HEK293 (cell line): Measurements from ENCODE around the gene CCDC50.

Experiments
- CTCF ChIA-PET: fragments of 350-600 bp; formaldehyde crosslinking; extraction: SDS; loops from one replicate; lab custom pipeline; 2021; ENCODE audit warnings: antibody characterized with exemption; lab: Yijun Ruan, JAX
- POLR2A ChIA-PET: fragments of 300-600 bp; formaldehyde crosslinking; extraction: SDS; loops from one replicate; lab custom pipeline; 2020; ENCODE audit warnings: antibody characterized with exemption, inconsistent platforms; lab: Yijun Ruan, JAX
- H3K27ac ChIP-seq: fragments of 200-500 bp; sonication (Bioruptor generic); 2 replicates; pipeline ENCODE4 v1.5.1; 2014; ENCODE audit warnings: low read depth, low read length, control low read depth, inconsistent platforms; ENCODE audit errors: extremely low read depth
- H3K36me3 ChIP-seq, 2 experiments: fragments of 200-500 bp in 1 of 2; sonication (Bioruptor generic) in 1 of 2; 1 replicate in 1 of 2; 2 replicates in 1 of 2; pipeline ENCODE4 v1.5.1; 2014 to 2017; ENCODE audit warnings: inconsistent platforms in 2 of 2, low read length in 2 of 2; ENCODE audit not compliant: control insufficient read depth in 2 of 2, insufficient read depth in 1 of 2
- H3K4me1 ChIP-seq: fragments of 200-500 bp; sonication (Bioruptor generic); 2 replicates; pipeline ENCODE4 v1.5.1; 2014; ENCODE audit warnings: mild to moderate bottlenecking, low read length, inconsistent platforms; ENCODE audit not compliant: control insufficient read depth, insufficient read depth
- H3K4me3 ChIP-seq: 2 replicates; pipeline ENCODE4 v1.5.1; 2011; ENCODE audit warnings: low read depth, mild to moderate bottlenecking, control low read depth, low read length, moderate library complexity
- H3K9me3 ChIP-seq: fragments of 200-500 bp; sonication (Bioruptor generic); 2 replicates; pipeline ENCODE4 v1.5.1; 2014; ENCODE audit warnings: low read depth, low read length, inconsistent platforms; ENCODE audit not compliant: control insufficient read depth, insufficient read depth
- EGR2 ChIP-seq: fragments of 450-650 bp; formaldehyde crosslinking; IDR thresholded peaks from 2 replicates; pipeline ENCODE4 v1.5.1; 2016; ENCODE audit warnings: low read depth, missing biosample characterization, missing genetic modification characterization
- GLIS2 ChIP-seq: fragments of 450-650 bp; formaldehyde crosslinking; IDR thresholded peaks from 2 replicates; pipeline ENCODE4 v1.5.1; 2016; ENCODE audit warnings: missing biosample characterization, missing genetic modification characterization
- HIC1 ChIP-seq: fragments of 450-650 bp; formaldehyde crosslinking; IDR thresholded peaks from 2 replicates; pipeline ENCODE4 v1.5.1; 2016; ENCODE audit warnings: missing biosample characterization, missing genetic modification characterization
- INSM2 ChIP-seq: fragments of 450-650 bp; formaldehyde crosslinking; IDR thresholded peaks from 2 replicates; pipeline ENCODE4 v1.5.1; 2016; ENCODE audit warnings: missing biosample characterization, missing genetic modification characterization
- OSR2 ChIP-seq: fragments of 450-650 bp; formaldehyde crosslinking; IDR thresholded peaks from 2 replicates; pipeline ENCODE4 v1.5.1; 2016; ENCODE audit warnings: missing biosample characterization, missing genetic modification characterization
- TCF7L2 ChIP-seq: IDR thresholded peaks from 2 replicates; pipeline ENCODE4 v1.6.1; 2011; ENCODE audit warnings: low read depth, mild to moderate bottlenecking, inconsistent platforms, low read length, moderate library complexity, borderline replicate concordance
- TRIM28 ChIP-seq: IDR thresholded peaks from 2 replicates; pipeline ENCODE4 v1.6.1; 2011; ENCODE audit warnings: low read length, control low read depth, borderline replicate concordance
- YY1 ChIP-seq: fragments of 450-650 bp; formaldehyde crosslinking; IDR thresholded peaks from 2 replicates; pipeline ENCODE4 v1.5.1; 2018; ENCODE audit warnings: missing biosample characterization, missing genetic modification characterization
- ZBTB11 ChIP-seq: fragments of 450-650 bp; formaldehyde crosslinking; conservative IDR thresholded peaks from 2 replicates; pipeline ENCODE4 v1.5.1; 2016; ENCODE audit warnings: low read depth, missing biosample characterization, missing genetic modification characterization
- ZBTB49 ChIP-seq: fragments of 450-650 bp; formaldehyde crosslinking; IDR thresholded peaks from 2 replicates; pipeline ENCODE4 v1.5.1; 2016; ENCODE audit warnings: missing biosample characterization, missing genetic modification characterization, low read depth
- ZNF121 ChIP-seq: fragments of 450-650 bp; formaldehyde crosslinking; IDR thresholded peaks from 2 replicates; pipeline ENCODE4 v1.5.1; 2016; ENCODE audit warnings: missing biosample characterization, missing genetic modification characterization
- ZNF133 ChIP-seq: fragments of 450-650 bp; formaldehyde crosslinking; IDR thresholded peaks from 2 replicates; pipeline ENCODE4 v1.5.1; 2016; ENCODE audit warnings: missing biosample characterization, missing genetic modification characterization
- ZNF211 ChIP-seq: fragments of 450-650 bp; formaldehyde crosslinking; IDR thresholded peaks from 2 replicates; pipeline ENCODE4 v1.5.1; 2016; ENCODE audit warnings: low read depth, missing biosample characterization, missing genetic modification characterization
- ZNF239 ChIP-seq: fragments of 450-650 bp; formaldehyde crosslinking; IDR thresholded peaks from 2 replicates; pipeline ENCODE4 v1.5.1; 2016; ENCODE audit warnings: missing biosample characterization, missing genetic modification characterization
- ZNF280C ChIP-seq: fragments of 450-650 bp; formaldehyde crosslinking; IDR thresholded peaks from 2 replicates; pipeline ENCODE4 v1.5.1; 2016; ENCODE audit warnings: missing biosample characterization, missing genetic modification characterization
- ZNF510 ChIP-seq: fragments of 450-650 bp; formaldehyde crosslinking; IDR thresholded peaks from 2 replicates; pipeline ENCODE4 v1.5.1; 2018; ENCODE audit warnings: mild to moderate bottlenecking, missing genetic modification characterization, missing biosample characterization; ENCODE audit not compliant: insufficient replicate concordance
- ZNF521 ChIP-seq: fragments of 450-650 bp; formaldehyde crosslinking; IDR thresholded peaks from 2 replicates; pipeline ENCODE4 v1.5.1; 2017; ENCODE audit warnings: missing biosample characterization, mild to moderate bottlenecking, missing genetic modification characterization
- ZNF548 ChIP-seq: fragments of 450-650 bp; formaldehyde crosslinking; IDR thresholded peaks from 2 replicates; pipeline ENCODE4 v1.5.1; 2016; ENCODE audit warnings: missing biosample characterization, missing genetic modification characterization
- ZNF561 ChIP-seq: fragments of 450-650 bp; IDR thresholded peaks from 2 replicates; pipeline ENCODE4 v1.5.1; 2018; ENCODE audit warnings: missing biosample characterization, missing genetic modification characterization, borderline replicate concordance
- ZNF600 ChIP-seq: fragments of 450-650 bp; formaldehyde crosslinking; IDR thresholded peaks from 2 replicates; pipeline ENCODE4 v1.5.1; 2016; ENCODE audit warnings: missing biosample characterization, missing genetic modification characterization
- ZNF621 ChIP-seq: fragments of 450-650 bp; formaldehyde crosslinking; IDR thresholded peaks from 2 replicates; pipeline ENCODE4 v1.5.1; 2017; ENCODE audit warnings: missing biosample characterization, missing genetic modification characterization
- ZNF624 ChIP-seq: fragments of 450-650 bp; formaldehyde crosslinking; IDR thresholded peaks from 2 replicates; pipeline ENCODE4 v1.5.1; 2017; ENCODE audit warnings: missing biosample characterization, missing genetic modification characterization
- ZSCAN5A ChIP-seq: fragments of 450-650 bp; formaldehyde crosslinking; IDR thresholded peaks from 2 replicates; pipeline ENCODE4 v1.5.1; 2016; ENCODE audit warnings: missing biosample characterization, missing genetic modification characterization

Gene CCDC50

GRCh38 chr3:191358929-191359328 is 29.7 kb downstream of the CCDC50 start:
- ChIA-PET CTCF (interaction anchor here (0.6 to 1.2 kb wide), 3 partner anchors 9 to 32 kb away, joined by 3 read pairs; no protein-coding TSS in a partner anchor), POLR2A (no interaction called here)
- H3K27ac ChIP-seq = no peak overlapping the region
- no peaks in the 10 kb centered on the region for H3K9me3 ChIP-seq
- no peak overlapping the region for H3K4me3 ChIP-seq
- H3K4me1 ChIP-seq = peaks cover 23% of the 10 kb centered on the region
- no peak for TF ChIP-seq ZNF624 (tag by site-specific recombination)
- TF ChIP-seq OSR2 = no peak
- TF ChIP-seq ZNF510 = no peak
- TF ChIP-seq TRIM28 = no peak
- TF ChIP-seq ZNF239 (tag by site-specific recombination) = no peak
- no peak for TF ChIP-seq ZSCAN5A (tag by site-specific recombination)
- peaks cover 5 to 40% of the 10 kb centered on the region in 2 experiments; a peak in 2 of 3 replicates for H3K36me3 ChIP-seq

- Histone ChIP-seq H3K9me3 (no peaks in the 10 kb centered on the region), H3K4me1 (peaks cover 23% of the 10 kb centered on the region), H3K36me3 (peaks cover 5 to 42% of the 10 kb centered on the region in 2 experiments; a peak in 2 of 3 replicates), H3K27ac (no peak overlapping the region), H3K4me3 (no peak overlapping the region)
- CTCF ChIA-PET = interaction anchor here (0.6 kb wide), 1 partner anchor 1093 kb away, joined by 3 read pairs; no protein-coding TSS in a partner anchor
- POLR2A ChIA-PET = no interaction called here
- no peak for TF ChIP-seq ZNF548
- TF ChIP-seq ZNF211 = no peak
- TF ChIP-seq ZNF521 (tag by site-specific recombination) = no peak
- TF ChIP-seq TCF7L2 = no peak
- TF ChIP-seq GLIS2 (tag by site-specific recombination) = no peak
- no peak for TF ChIP-seq ZNF133 (tag by site-specific recombination)
- TF ChIP-seq INSM2 (tag by site-specific recombination) = no peak
- TF ChIP-seq ZNF621 (tag by site-specific recombination) = no peak
- TF ChIP-seq ZBTB49 (tag by site-specific recombination) = no peak
- TF ChIP-seq ZNF600 (tag by site-specific recombination) = no peak
- no peak for TF ChIP-seq ZNF121
- TF ChIP-seq HIC1 (tag by site-specific recombination) = no peak
- TF ChIP-seq ZBTB11 = no peak
- TF ChIP-seq YY1 = no peak
- no peak for TF ChIP-seq ZNF561 (tag by site-specific recombination)
- TF ChIP-seq ZNF280C (tag by site-specific recombination) = no peak
- TF ChIP-seq EGR2 (tag by site-specific recombination) = no peak
Observed at GRCh38 chr3:191360620-191361019, 31.4 kb downstream of the CCDC50 start.
